ENCODE data around the gene ZNF205. TPM values are rescaled to one million over a fixed set of nuclear protein-coding genes. Genes with fewer than 3 reads are reported as not detected.
"Not testable (repeated sequence)": the region's sequence is repeated elsewhere in the genome, so short reads cannot be mapped to it uniquely, and the experiment has no call there.

The ZNF205 gene
- total RNA-seq, 2 donors from 2014 or later, result 9.9 to 10.5 TPM

- H3K9ac ChIP-seq (ENCODE audit: low read depth in 2 of 2, low read length in 2 of 2), result peak overlapping the region; percentile 48 to 76
- peaks cover 5% of the 10 kb centered on the region for H3K4me1 ChIP-seq
- H3K9me3 ChIP-seq, result no peaks in the 10 kb centered on the region
- intact Hi-C loops (cut with DNase I), result no loop called here
- H3K27me3 ChIP-seq, result no peaks in the 10 kb centered on the region
- no peak for DNase-seq
- H3K4me3 ChIP-seq, result peak overlapping the region; percentile 49
- TF ChIP-seq, protein P1, sequence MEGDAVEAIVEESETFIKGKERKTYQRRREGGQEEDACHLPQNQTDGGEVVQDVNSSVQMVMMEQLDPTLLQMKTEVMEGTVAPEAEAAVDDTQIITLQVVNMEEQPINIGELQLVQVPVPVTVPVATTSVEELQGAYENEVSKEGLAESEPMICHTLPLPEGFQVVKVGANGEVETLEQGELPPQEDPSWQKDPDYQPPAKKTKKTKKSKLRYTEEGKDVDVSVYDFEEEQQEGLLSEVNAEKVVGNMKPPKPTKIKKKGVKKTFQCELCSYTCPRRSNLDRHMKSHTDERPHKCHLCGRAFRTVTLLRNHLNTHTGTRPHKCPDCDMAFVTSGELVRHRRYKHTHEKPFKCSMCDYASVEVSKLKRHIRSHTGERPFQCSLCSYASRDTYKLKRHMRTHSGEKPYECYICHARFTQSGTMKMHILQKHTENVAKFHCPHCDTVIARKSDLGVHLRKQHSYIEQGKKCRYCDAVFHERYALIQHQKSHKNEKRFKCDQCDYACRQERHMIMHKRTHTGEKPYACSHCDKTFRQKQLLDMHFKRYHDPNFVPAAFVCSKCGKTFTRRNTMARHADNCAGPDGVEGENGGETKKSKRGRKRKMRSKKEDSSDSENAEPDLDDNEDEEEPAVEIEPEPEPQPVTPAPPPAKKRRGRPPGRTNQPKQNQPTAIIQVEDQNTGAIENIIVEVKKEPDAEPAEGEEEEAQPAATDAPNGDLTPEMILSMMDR (IDR thresholded peaks at IDR 0.05), result no peak
- no peaks in the 10 kb centered on the region for H3K36me3 ChIP-seq
- H3K27ac ChIP-seq, result peak overlapping the region; percentile 78
Measured at GRCh38 chr16:3066440-3066748, 46.0 kb upstream of the ZNF205 start.

DNA sequence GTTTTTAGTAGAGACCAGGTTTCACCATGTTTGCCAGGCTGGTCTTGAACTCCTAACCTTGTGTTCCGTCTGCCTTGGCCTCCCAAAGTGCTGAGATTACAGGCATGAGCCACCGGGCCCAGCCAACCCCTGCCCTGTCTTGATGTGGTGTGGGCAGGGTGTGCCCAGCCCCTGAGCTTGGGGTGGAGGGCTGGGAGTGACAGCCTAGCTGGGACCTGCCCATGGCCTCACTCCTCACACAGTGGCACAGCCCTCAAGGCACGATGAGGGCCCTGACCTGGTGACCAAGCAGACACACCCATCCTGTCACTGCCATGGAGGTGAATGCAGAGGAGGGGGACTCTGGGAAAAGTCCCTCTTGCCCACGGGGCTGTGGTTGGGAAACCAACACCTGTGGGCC lies 43.9 kb upstream of the ZNF205 start:
- Histone ChIP-seq H3K4me3 (no peak overlapping the region), H3K4me1 (peaks cover 5% of the 10 kb centered on the region), H3K36me3 (no peaks in the 10 kb centered on the region), H3K9me3 (no peaks in the 10 kb centered on the region), H3K9ac (ENCODE audit: low read depth in 2 of 2, low read length in 2 of 2) (no peak overlapping the region), H3K27ac (peak overlapping the region; percentile 36), H3K27me3 (no peaks in the 10 kb centered on the region)
- intact Hi-C loops (cut with DNase I), result no loop called here
- DNase-seq, result no peak
- TF ChIP-seq, protein P1 (IDR thresholded peaks at IDR 0.05), result no peak

DNA sequence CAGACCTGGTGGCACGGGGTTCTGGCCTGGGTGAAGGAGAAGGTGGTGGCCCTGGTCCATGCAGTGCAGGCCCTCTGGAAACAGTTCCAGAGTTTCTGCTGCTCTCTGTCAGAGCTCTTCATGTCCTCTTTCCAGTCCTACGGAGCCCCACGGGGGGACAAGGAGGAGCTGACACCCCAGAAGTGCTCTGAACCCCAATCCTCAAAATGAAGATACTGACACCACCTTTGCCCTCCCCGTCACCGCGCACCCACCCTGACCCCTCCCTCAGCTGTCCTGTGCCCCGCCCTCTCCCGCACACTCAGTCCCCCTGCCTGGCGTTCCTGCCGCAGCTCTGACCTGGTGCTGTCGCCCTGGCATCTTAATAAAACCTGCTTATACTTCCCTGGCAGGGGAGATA lies 43.2 kb upstream of the ZNF205 start:
- H3K4me3 ChIP-seq; H3K9ac ChIP-seq (ENCODE audit: low read depth in 2 of 2, low read length in 2 of 2); H3K9me3 ChIP-seq; H3K27me3 ChIP-seq; H3K27ac ChIP-seq; intact Hi-C loops (cut with DNase I); H3K36me3 ChIP-seq; DNase-seq; H3K4me1 ChIP-seq: not testable (repeated sequence)

GRCh38 chr16:3070608-3071111 lies 41.7 kb upstream of the ZNF205 start:
- intact Hi-C loops (cut with DNase I), result no loop called here
- no peaks in the 10 kb centered on the region for H3K9me3 ChIP-seq
- no peak for DNase-seq
- H3K9ac ChIP-seq (ENCODE audit: low read depth in 2 of 2, low read length in 2 of 2), result no peak overlapping the region
- H3K36me3 ChIP-seq, result no peaks in the 10 kb centered on the region
- H3K4me3 ChIP-seq, result no peak overlapping the region
- H3K27ac ChIP-seq, result no peak overlapping the region
- TF ChIP-seq, protein P1 (IDR thresholded peaks at IDR 0.05), result no peak
- no peaks in the 10 kb centered on the region for H3K4me1 ChIP-seq
- no peaks in the 10 kb centered on the region for H3K27me3 ChIP-seq

- intact Hi-C loops (cut with DNase I), result no loop called here
- H3K4me3 ChIP-seq, result no peak overlapping the region
- H3K36me3 ChIP-seq, result no peaks in the 10 kb centered on the region
- H3K9me3 ChIP-seq, result no peaks in the 10 kb centered on the region
- H3K9ac ChIP-seq (ENCODE audit: low read depth in 2 of 2, low read length in 2 of 2), result no peak overlapping the region
- no peak for DNase-seq
- no peaks in the 10 kb centered on the region for H3K27me3 ChIP-seq
- TF ChIP-seq, protein P1 (IDR thresholded peaks at IDR 0.05), result no peak
- H3K27ac ChIP-seq, result no peak overlapping the region
- no peaks in the 10 kb centered on the region for H3K4me1 ChIP-seq
Measured at GRCh38 chr16:3071655-3072054, 40.7 kb upstream of the ZNF205 start.

DNA sequence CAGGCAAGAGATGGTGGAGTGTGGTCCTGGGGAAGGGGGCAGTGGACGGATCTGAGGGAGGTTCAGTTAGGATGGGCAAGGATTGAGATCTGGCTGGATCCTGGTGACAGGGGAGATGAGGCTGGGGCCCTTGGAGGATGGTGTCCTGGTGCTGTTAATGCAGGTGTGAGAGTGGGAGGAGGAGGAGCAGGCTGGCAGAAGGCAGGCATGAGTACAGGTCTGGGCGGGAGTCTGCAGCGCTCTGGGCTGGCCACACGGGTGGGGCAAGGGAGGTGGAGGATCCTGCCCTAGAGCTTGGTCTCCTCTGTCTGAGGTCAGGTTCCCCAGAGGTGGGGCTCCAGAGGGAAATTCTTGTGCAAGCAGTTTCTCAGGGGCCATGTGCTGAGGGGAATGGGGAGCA lies 40.2 kb upstream of the ZNF205 start:
- H3K27ac ChIP-seq; H3K27me3 ChIP-seq; intact Hi-C loops (cut with DNase I); H3K9ac ChIP-seq (ENCODE audit: low read depth in 2 of 2, low read length in 2 of 2); DNase-seq; H3K9me3 ChIP-seq; H3K36me3 ChIP-seq; H3K4me3 ChIP-seq; H3K4me1 ChIP-seq: not testable (repeated sequence)

DNA sequence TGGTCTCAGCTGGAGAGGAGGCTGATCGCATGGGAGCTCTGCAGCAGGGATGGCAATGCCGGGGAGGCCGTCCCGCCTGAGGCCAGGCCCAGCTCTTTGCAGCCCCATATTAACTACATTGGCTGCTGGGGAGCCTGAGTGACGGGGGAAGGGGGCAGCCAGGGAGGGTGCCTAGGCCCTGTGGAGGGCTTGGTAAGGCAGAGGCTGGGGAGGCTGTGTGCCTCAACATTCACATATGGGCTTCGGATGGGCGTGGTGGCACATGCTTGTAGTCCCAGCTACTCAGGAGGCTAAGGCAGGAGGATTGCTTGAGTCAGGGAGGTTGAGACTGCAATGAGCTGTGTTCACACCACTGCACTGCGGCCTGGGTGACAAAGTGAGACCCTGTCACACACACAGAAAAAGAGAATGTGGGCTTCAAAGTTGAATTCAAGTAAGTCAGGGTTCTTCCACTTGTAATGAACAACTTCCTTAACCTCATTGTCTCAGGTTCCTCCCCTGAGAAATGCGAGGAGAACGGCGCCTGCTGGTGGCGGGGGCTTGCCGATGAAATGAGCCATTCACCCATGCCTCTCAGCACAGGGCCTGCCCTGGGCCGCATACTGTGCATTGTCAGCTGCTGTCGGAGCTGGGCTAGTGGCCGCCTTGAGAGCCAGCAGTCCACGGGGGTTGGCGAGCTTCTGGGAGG lies 39.7 kb upstream of the ZNF205 start:
- H3K9me3 ChIP-seq; H3K4me3 ChIP-seq; H3K9ac ChIP-seq (ENCODE audit: low read depth in 2 of 2, low read length in 2 of 2); H3K27ac ChIP-seq; H3K4me1 ChIP-seq; intact Hi-C loops (cut with DNase I); DNase-seq; H3K36me3 ChIP-seq; H3K27me3 ChIP-seq: not testable (repeated sequence)

All from colonic mucosa (tissue), 4 donors.